HS-27A (cell line): ENCODE results near the gene KCNMB1.
"Not testable (repeated sequence)": the region's sequence is repeated elsewhere in the genome, so short reads cannot be mapped to it uniquely, and the experiment has no call there.

Experiments used
- DNase-seq: peaks from one replicate; pipeline ENCODE4 v3.0.0-alpha.2; 2012; ENCODE audit warnings: low read depth, missing footprints

The KCNMB1 gene

GRCh38 chr5:170376526-170376925 is 12.6 kb downstream of the KCNMB1 start:
- DNase-seq, result not testable (repeated sequence)

- no peak for DNase-seq
Measured at GRCh38 chr5:170375283-170375682, 13.9 kb downstream of the KCNMB1 start.

- DNase-seq, result no peak
Measured at GRCh38 chr5:170372971-170373370, 16.2 kb downstream of the KCNMB1 start.

DNA sequence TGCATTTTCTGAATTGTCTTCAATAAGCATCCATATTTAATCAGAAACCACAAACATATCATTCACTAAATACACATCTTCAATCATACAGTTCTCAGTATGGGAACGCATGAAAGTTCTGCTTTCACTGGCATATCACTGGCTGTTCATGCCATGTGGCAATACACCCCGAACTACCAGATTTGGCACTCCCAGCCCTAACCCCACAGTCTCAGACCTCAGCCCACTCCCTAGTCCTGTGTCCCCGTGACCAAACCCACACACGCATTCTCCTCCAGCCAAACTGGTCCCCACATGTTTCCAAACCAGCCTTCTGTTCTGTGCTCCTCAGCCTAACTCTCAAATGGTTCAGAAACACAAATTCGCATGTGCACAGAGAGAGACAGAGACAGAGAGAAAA is 20.6 kb downstream of the KCNMB1 start:
- no peak for DNase-seq

DNA sequence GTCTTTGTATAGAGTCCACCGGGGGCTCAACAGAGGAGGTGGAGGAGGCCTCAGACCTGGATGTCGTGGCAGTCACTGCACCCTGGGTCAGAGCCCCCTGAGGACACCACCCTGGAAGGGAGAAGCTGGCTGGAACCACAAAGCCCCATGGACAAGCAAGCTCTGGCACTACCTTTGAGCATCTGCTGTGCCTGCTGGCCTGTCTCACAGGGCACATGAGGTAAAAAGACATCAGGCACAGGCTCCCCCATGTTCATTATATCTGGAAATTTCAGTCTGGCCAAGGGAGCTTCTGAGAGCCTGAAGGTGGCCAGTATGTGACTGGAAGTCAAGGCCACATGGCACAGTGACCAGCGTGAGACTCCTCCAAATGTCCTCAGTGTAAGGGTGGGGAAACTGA is 22.9 kb downstream of the KCNMB1 start:
- DNase-seq, result no peak

DNA sequence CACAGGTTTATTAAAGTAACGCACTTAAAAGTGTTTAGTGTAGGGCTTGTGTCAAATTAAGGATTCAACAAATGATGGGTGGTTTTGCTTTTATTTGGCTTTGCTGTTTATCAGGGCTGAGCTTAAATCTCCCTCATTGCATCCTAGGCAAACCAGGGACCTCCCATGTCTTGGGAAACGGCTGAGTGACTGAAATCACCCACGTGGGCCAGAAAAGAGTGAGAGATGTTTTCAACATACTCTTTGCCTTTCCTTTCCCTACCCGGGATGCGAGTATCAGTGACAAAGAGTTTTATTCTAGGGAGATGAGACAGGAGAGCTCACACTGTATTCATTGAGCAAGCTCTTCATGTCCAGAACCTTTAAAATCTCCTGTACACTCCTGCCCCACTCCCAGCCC is 23.3 kb downstream of the KCNMB1 start:
- DNase-seq, result no peak

- no peak for DNase-seq
Measured at GRCh38 chr5:170365011-170365410, 24.2 kb downstream of the KCNMB1 start.

DNA sequence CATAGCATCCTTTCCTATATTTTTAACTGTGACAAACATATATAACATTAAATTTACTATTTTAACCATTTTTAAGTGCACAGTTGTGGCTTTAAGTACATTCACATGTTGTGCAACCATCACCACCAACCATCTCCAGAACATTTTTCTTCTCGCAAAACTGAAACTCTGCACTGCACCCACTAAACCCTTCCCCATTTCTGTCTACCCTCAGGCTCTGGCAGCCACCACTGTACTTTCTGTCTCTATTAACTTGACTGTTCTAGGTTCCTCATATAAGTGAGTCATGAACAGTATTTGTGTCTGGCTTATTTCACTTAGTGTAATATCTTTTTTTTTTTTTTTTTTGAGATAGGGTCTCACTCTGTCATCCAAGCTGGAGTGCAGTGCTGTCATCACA is 25.5 kb downstream of the KCNMB1 start:
- DNase-seq, result no peak

- DNase-seq, result no peak
Measured at GRCh38 chr5:170362656-170363055, 26.5 kb downstream of the KCNMB1 start.

DNA sequence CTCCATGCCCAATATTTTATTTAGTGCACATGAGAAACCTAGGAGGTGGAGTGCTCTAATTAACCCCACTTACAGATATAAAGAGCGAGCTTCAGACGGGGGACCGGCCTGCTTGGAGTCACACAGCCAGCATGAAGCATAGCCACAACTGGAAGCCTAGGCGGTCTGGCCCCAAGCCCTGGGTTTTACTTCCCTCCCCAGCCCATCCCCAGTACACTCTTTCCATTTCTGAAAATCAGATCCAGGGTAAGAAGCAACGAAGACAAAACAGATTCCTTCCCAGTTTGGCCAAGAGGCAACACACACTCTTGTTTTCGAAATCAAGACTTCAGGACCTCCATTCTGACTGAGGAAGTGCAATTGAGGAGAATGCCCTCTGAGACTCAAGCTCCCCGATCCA is 27.1 kb downstream of the KCNMB1 start:
- DNase-seq, result no peak

- DNase-seq, result no peak
Measured at GRCh38 chr5:170361616-170362015, 27.6 kb downstream of the KCNMB1 start.

DNA sequence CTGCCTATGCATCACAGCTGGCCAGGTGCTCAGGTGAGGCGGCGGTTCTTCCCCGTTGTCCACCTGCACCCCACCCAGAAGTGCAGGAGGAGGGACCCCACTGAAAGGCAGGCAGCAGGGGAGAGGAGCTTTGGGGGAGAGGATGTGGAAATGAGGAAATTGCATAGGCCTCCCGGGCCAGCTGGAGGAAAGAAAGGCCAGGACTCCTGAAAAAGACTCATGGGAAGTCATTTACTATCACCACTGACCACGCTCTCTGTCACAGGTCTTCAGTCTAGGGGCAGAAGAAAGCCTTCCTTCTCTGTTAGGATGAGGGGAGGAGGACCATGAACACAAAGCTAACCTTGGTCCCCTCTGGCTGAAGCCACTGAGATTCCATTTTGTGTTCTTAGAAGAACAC is 28.1 kb downstream of the KCNMB1 start:
- DNase-seq, result no peak

GRCh38 chr5:170360709-170361108 is 28.5 kb downstream of the KCNMB1 start:
- DNase-seq, result no peak

DNA sequence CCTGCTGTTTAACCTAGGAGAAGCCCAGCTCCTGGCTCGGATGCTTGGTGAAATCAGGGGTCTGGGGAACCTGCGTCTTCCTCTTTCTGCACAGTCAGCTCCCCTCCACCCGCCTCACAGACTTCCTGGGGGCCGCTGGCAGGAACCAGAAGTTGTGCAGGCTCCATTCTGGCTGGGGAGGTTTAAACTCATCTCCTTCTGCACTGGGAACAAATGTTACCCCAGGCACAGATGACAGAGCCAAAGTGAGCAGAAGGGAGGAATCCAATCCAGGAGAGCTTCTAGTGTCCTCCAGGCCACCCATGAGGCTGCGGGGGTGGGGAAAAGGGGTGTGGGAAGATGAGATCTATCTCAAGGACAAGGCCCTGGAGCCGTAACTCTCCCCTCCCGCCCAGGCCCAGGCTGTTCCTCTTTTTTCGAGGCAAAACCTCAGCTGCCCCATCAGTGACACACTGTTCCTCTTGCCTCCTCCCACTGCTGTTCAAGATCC is 31.2 kb downstream of the KCNMB1 start:
- DNase-seq, result no peak

- DNase-seq, result no peak
Measured at GRCh38 chr5:170355601-170356098, 33.5 kb downstream of the KCNMB1 start.

DNA sequence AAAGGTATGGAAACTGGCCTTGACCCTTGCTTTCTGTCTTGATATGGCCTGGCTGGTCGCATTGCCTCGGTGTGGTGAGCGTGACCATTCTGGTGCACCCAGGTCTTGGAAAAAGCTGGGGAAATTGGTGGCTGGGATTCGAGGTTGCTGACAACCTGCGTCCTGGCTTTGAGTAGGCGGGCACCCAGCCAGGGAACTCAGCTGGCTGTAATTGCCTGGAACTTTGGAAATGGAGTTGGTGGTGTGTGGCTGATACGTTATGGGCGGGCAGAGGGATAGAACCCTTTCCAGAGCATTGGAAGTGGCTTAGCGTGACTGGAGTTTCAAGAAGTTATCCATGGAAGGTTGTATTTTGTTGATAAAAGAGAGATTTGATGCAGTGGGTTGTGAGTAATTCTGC is 35.2 kb downstream of the KCNMB1 start:
- no peak for DNase-seq

- no peak for DNase-seq
Measured at GRCh38 chr5:170353011-170353761, 36.0 kb downstream of the KCNMB1 start.

DNA sequence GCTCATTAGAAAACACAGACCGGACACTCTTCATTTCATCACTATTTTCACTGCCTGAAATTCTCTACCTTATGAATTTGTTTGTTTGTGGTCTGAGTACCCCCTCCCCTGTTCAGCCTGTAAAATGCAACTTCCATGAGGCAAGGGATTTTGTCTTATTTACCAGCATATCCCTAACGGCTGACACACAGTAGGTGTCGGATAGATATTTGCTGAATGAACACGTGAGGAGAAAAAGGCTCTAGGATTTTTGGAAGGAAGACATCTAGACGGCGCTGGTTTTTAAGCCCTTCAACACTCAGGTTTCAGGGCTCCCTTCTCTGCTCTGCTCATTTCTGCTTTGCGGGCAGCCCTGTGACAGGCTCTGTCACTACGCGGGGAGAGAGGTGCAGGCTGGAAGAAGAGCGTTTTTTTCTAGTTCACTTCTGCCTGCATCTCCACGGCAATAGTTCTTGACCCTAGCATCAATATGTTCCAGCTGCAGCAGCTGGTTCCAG is 41.0 kb downstream of the KCNMB1 start:
- DNase-seq, result no peak

DNA sequence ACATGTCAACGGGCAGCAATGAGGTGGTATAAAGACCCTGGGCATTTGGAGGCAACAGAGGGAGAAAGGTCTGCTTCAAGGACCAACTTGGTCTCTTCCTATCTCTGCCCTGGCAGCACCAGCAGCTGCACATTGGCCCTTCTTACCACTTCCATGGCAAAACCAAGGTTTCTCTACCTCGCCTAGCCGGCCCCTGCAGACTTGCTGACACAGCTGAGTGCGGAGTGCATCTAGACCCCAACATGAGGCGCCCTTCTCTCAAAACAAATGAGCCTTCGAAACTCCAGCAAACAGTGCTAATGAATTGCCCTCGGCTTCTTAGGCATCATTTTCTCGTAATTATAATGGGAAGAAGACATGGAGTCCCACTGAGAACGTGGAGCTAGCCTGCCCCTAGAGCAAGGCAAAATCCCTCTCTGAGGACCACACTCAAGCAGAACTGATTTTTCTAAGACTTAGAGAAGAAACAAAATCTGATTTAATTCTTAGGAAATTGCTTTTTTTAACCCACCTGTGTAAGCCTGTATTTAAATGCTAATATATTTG is 42.1 kb downstream of the KCNMB1 start:
- no peak for DNase-seq

GRCh38 chr5:170345971-170346370 is 43.2 kb downstream of the KCNMB1 start:
- DNase-seq, result no peak

DNA sequence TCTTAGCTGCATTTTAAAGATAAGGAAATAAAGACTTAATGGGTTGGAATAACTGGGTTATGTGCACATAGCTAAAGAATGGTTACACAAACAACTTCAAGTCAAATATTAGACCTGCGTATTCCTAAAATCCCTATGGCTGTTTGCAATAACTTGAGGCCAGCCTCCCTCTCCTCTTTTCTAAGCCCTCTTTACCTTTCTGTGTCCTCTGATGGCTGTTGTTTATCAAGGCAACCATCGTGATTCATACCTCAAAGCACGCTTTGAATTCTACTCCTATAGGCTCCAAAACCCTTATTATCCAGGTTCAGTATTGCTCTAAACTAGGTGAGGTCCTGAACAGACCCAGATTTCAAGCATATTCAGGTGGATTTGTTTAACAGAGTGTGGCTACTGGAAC is 46.0 kb downstream of the KCNMB1 start:
- no peak for DNase-seq

DNA sequence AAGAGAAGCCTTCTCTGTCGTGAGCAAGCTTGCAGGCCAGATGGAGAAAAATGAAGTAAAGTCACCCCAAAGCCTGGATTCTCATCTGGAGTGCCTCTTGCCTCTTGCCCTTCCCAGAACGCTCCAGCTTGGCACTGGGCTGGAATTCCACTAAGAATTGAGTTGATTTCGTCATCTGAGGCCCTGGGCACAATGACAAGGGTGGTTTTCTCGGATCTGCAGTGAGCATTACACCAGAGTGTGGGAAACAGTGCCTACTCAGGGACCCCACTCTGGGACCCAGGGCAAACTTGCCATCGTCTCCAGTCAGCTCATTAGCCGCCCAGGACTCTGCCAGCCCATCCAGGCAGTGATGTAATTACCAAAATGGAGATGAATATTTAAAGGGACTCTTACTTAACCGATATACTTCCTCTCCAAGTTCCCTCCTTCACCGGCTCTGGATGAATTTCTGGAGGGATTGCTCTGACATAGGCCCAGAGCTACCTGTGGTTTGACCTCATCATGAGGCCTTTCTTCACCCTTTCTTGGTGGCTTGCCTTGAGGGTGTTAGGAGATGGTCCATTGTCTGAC is 46.9 kb downstream of the KCNMB1 start:
- DNase-seq, result no peak

DNA sequence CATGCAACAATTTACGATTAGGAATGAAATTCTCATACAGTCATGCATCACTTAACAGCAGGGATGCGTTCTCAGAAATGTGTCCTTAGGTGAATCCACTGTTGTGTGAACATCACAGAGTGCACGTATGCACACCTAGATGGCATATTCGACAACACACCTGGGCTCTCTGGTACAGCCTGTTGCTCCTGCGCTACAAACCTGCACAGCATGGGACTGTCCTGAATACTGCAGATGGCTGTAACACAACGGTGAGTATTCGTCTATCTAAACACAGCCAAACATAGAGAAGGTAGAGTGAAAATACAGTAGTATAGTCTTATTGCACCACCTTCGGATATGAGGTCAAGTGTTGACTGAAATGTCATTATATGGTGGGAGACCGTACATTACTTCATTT is 47.6 kb downstream of the KCNMB1 start:
- DNase-seq, result no peak
